Fibroblast of skin of right biceps (primary cell): ENCODE data around the gene SHROOM3.

Experiments used
- DNase-seq: peaks from one replicate; pipeline ENCODE4 v3.0.0-alpha.2; 2013

Gene SHROOM3

DNA sequence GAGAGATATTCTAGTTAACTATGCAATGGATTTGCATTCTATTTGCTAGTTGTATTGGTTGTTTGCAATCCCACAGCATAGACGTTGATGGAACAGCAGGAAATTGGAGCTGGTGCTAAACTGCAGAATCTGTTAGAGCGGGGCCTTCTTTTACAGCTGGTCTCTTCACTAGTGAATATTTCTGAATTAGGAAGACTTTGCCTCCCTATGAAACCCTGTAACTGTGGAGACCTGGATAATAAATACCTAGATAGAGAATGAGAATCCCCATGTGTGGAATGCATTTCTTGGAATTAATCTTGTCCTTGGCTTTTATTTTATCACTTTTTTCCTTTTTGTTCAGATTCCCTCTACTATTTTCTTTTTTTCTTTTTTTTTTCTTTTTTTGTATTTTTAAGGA lies 109.7 kb downstream of the SHROOM3 start:
- DNase-seq = no peak

DNA sequence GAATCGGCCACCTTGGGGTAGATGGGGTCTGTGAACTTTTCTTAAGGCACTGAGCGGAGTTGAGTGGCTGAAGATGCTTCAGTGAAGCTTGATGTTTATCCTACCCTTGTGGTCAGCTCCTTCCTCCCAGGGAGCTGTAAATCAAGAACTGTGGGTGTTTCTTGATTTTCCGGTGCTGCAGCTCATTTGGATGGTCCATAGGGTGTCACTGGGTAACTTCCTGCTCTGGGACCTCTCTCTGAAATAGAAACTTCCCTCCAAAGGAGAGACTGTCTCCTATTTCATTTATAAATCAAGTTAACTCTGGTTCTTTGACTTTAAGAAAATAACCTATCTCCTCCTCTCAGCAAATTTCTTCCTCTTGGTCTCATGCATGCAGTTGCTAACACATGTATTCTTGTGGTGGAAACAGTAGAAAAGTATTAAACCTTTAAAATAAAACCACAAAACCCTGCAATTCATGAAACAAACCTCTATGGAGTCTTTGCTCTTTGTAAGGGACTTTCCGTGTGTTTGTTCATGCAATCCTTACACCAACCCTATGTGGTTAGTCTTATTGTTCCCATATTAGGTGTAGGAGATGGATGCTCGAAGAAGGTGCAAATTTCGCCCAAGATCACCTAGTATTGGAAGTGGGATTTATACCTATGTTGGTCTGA lies 110.3 kb downstream of the SHROOM3 start:
- DNase-seq = peak; percentile 65

DNA sequence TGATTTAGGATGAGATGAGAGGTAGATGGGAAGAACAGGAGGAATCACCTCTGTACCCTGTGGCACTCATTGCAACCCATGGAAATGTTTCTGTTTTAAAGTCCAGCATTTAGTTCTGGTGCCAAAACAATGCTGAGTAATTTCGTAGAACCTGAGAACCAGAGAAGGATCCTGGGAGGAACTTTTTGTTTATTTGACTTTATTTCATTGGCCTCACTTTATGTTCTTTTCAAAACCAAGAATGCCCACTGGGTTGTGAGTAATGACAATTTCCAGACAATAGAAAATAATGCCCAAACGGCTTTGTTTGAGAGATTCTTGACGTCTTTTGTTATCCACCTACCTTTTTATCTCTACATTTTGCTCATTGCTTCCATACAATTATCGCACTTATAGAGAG lies 111.3 kb downstream of the SHROOM3 start:
- no peak for DNase-seq

DNA sequence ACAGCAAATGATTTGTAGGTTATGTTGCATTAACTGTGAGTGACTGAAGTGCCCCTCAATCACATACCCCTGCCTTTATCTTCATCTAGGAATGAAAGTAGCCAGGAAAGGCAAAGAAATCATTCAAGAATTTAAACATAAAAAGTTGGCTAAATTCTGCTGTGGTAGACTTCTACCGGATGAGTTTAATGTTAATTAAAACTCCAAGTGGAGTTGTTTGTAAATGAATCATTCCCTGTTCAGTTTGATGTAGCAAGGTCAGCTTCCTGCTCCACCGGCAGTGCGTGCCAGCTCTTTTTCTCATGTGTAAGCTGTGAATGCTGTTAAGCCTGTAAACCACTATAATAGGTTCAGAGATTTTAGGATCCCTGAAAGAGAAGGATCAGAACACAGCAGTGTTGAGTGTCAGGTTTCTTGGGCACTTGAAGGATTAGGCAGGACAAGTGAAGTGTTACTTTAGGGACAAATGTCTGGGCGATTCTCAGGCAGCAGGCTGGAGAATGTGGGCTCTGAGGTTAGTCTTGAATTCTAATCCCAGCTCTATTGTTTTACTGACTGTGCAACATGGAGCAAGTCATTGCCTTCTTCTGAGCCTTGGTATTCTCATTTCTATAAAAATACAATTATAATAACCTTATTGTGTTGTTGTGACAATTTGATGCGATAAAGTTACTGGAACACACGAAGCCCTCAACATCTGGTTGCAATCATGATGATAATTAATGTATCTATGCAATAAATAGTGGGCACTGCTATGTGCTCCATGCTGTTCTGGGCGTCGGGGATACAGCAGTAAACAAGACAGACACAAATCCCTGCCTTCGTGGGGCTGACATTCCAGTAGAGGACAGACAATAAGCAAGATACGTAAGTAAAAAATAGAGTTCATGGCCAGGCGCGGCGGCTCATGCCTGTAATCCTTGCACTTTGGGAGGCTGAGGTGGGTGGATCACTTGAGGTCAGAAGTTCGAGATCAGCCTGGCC lies 112.0 kb downstream of the SHROOM3 start:
- DNase-seq = peak; percentile 95

DNA sequence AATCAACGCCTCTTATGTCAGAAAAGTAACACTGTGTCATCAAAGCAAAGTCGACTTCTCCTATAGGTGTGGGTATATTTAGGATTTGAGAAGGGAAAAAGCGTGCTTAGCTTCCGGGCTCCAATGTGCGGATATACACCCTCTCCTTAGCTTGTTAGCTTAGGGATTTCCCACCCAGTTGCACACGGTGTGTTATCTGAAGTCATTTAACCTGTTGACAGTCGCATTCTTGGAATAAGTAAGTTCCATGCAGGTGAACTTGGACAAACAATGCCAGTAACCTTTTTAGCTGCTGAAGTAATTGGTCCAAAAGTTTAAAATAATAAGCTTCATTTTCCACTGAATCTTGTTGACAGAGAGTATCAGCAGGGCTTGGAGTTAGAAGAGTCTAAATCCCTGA lies 113.7 kb downstream of the SHROOM3 start:
- DNase-seq = no peak

DNA sequence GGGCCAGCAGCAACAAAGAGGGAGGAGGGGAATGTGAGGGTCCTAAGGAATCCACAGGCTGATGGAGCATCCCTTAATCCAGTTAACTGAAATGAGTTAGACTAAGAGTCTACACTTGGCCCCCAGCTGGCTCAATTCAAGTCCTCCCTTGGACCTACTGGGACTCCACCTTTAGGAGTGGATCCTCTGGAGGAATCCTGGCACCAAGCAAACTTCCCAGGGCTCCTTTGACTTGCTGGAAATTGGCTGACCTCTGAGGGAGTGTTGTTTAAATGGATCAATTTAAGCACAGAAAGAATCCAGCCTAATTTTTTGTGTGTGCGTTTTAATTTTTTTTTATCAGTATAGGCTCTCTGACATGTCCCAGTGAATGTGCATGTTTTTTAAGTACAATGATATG lies 114.7 kb downstream of the SHROOM3 start:
- no peak for DNase-seq

DNA sequence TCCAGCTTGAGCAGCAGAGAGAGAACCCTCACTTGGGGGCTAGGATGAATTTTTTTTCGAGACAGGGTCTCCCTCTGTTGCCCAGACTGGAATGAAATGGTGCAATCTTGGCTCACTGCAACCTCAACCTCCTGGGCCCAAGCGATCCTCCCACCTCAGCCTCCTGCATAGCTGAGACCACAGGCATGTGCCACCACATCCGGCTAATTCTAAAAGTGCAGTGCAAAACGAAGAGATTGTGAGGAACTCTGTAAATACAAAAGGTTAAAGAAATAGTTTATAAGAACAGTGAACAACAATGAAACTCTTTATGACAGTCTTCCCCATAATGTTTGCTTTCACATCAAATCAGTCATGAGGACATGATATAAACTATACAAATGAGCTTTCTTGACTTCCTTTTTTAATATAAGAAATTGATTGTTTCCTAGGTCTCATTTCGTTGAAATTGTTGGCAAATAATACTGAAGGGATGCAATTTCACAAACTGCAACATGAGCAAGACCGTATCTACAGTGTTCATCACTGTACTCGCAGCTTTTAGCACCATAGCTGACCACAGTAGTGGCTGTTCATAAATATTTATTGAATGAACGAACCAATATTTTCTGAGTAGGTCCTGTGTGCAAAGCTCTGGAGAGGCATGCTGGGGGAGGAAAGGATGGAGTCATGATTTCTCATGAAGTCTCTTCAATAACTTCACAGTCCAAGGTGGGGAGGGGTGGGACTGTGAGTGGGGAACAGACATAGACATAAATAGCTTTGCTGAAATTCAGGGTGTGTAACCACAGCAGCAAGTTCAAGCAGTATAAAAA lies 116.1 kb downstream of the SHROOM3 start:
- peak; percentile 48 for DNase-seq

DNA sequence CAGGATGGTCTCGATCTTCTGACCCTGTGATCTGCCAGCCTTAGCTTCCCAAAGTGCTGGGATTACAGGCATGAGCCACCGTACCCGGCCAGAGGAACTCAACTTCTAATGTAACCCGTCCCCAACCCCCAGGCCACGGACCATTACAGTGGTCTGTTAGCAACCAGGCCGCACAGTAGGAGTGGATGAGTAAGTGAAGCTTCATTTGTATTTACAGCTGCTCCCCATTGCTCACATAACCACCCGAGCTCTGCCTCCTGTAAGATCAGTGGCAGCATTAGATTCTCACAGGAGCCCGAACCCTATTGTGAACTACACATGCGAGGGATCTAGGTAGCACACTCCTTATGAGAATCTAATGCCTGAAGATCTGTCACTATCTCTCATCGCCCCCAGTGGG lies 119.6 kb downstream of the SHROOM3 start:
- no peak for DNase-seq

DNA sequence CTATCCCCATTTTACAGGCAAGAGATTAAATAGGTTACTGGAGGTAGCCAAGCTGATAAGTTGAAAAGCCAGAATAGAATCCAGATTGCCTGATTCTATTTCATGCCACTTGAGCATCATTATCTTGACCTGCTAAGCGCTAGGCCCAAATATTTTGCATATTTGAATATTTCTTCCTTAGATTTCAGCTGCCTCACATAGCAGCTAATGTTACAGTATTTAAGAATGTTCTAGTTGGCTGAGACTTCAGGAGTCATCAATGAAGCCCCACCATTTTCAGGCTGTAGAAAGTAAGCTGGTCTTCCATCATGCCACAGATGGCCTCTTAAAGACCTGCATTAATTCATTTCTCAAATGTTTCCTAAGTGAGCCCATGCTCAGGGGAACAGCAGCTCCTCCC lies 121.4 kb downstream of the SHROOM3 start:
- DNase-seq = peak; percentile 45

DNA sequence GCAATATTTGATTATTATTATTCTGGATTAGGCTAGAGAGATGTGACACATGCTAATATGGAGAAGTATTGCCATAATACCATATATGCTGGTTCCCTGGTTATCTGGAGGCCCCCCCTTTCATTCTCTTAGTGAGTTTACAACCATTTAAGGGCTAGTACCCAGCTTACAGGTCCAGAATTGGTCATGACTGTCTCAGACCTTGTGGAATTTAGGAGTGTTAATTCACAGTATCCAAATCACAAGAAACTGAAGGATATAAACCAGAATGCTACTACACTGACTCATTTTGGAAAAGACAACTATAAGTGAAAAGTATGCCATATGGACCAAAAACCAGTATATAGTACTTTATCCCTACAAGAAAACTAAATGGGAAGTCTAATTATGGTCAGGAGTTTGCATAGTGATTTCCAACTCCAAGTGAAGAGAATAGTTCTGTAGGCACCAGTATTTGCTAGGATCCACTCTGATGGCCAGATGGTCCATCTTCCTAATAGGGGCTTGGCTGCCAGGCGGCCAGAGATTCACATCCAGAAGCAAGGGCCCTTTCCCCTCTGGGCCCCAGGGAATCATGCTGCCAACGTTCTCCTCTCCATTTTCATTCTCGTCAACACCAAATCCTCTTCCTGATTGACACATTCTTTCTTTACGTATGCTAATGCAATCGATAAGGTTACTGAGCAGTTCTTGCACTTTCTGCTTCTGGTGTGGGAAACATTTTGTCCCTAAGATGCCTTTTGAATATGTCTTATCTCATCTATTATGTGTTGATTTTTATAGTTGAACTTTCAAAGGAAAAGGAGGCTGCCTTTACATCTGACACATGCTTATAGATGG lies 123.6 kb downstream of the SHROOM3 start:
- peak; percentile 91 for DNase-seq

DNA sequence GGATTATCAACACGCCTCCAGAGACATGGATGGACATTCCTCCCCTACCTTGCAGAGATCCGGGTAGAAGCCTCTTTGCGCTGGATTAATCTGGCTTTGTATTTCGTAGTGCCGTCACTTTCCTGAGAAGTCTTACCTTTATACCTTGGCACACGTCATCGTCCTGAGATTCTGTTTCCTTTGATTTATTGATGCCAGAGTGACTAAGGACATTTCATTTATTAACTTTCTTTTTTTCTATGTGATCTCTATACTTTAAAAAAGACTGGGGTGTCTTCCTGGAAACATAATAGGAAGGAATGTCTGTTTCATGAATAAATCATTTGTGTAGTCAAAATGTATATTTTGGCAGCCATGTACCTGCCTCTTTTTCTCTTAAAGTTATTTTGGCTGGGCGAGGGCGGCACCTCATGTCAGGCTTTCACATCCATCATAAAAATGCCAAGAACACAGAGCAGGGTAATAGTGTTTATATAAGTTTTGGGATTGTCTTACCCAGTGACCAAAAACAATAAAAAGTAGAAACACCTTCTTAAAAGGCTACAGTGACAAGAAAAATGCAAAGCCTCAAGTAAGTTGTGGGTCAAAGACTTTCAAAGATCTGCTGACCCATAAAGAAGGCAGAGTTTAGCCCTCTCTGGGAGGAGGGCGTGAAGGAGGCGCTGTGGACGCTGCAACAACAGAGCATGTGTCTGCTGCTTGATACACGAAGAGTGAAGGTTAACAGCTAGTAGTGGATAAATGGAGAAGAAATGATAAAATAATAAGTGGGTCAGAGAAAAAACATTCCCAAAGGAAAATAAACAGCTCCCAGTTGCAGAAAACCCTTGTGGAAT lies 124.4 kb downstream of the SHROOM3 start:
- no peak for DNase-seq

DNA sequence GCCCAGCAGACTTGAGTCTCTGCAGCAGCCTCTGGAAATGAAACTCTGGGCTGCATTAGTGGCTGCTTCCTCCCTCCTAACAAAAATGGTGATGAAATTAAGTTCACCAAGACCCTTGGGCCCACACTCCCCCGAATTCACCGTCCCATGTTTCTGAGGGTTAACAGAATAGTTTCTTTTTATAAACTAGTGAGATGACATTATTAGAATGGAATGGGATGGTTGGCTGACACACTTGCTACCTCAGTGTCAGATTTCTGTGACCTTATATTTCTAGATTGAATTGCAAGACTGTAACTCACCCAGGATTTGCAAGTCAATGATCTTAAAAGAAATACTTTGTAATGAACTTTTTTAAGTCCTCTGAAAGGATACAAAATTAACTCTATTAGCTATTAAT lies 127.1 kb downstream of the SHROOM3 start:
- DNase-seq = peak; percentile 94

DNA sequence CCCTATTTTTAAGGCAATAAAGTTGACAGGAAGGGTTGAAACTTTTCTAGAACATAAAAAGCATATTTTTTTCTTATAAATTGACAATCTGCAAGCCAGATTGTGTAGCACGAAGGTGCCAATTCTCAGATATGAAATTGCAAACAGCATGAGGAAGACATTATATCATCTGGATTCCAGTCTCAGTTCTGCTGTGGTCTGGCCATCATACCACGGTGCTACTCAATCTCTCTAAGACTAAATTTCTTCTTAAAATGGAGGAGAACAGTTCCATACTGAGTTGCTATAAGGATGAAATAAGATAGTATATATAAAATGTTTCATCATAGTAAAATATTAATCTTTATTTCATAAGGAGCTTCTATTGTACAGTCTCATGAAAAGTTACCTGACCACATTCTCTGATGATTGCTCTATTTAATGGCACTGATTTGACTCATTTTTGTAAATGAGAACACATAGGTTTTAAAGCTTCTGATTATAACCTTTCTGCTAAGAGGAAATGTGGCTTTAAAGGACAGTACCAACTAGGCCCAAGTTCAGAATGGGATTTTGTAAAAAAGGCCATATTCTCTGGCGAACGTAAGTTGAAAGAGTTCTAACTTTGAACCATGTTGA lies 127.9 kb downstream of the SHROOM3 start:
- peak; percentile 46 for DNase-seq

DNA sequence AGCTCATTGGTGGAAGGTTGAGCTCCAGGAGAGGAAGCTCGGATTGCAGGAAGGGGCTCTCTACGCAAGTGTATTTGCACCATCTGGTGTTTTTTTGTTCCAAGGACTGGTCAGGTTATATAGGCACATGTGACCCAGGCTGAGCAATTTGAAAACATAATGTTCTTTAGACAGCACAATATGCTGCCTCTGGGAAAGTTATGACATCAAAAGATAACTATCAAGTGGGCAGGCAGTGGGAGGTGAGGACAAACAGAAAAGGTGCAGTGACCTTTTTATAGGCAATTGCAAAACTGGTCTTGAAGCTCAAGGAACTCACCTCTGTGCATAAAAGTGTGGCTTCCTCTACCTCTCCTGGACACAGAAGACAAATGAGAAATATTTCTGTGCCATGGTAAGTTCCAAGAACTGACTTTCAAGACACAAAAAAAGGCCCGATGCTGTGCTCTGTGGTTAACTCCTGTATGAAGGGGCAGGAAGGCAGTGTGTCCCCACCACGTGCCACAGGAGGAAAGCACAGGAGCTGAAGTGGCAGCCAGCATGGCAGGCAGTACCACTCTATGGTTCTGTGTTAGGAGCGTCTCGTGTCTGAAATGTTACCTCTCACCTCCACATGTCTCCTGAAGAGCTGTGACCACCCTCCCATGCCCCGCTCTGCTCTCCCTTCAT lies 128.6 kb downstream of the SHROOM3 start:
- DNase-seq = no peak

DNA sequence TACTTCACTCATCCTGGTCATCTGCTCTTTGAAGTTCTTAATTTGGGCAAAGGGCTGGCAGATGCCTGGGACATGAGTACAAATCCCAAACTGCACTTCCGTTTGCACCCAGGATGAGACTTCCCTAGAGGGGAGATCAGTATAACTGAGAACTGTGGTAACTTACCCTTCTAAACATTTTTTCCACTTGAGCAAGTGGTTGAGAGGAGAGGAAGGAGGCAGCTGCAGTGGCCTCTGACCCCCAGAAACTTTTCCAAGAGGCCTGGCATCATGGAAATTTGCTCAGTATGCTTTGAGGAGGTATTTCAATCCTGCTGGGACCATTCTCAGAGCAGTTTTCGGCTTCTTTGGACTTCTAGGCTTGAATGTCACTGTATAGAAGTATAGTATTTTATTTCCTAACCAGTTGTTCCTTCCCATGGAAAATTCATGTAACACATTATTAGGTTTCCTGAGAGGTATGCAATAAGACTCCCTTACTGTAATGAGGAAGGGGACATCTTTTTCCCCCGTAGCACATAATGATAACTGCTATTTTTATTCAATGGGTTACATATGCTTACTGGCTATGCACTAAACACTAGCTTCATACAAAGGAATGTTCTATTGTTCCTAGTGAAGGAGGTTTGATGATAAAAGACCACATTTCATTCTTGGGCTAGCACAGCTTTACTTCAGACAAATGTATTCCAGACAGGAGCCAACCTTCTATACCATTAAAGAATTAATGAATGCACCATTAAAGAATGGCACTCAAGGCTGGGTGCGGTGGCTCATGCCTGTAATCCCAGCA lies 129.3 kb downstream of the SHROOM3 start:
- DNase-seq = peak; percentile 43

DNA sequence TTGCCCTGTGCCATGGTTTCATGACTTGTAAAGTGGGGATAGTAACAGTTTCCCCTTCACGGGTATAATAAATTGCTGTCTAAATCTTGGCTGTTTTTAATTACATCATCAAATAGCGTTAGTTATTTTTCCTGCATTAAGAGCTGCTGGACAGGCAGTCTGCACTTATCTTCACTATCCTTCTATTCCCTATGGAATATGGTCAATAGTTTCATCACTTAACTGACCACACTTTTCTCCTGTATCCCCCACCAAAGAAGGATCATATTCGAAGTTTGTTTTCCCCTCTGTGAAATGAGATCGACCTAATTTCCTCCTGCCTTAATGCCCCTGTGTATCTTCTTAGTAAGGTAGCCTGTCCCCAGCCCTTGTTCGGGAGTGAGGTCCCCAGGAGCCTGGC lies 133.2 kb downstream of the SHROOM3 start:
- no peak for DNase-seq

DNA sequence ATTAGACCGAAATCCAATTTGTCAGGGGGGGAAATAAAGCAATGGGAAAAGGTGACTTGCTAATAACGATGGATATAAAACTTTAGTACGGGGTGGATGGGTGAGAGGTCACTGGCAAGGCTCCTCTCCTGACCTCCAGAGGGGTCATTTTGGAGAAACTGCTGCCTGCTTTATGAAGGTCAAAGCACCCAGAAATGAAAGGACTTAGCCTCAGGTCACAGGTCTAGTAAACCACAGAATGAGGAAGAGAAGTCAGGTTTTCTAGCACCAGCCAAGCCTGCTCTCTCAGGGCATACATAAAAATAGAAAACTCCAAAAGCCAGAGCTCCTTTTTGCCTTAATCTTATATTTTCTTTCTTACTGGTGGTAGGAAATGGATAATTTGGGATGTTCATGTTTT lies 134.2 kb downstream of the SHROOM3 start:
- DNase-seq = no peak

DNA sequence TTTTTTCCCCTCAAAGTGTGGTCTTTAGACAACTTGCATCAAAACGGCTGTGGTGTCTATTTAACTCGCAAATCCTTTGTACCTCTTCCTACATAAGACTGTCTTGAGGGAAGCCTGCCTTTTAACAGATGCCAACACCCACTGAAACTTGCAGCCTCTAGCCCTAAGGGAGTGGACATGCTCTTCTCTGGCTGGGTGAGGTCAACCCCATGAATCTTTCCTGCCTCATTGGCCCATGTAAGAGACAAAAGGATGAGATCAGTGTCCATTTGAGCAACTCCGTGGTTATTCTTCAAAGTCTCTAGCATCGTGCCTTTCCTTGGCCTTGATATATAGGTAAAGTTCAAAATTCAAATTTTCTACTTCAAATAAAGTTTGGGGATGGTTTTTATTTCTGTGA lies 134.7 kb downstream of the SHROOM3 start:
- DNase-seq = no peak

DNA sequence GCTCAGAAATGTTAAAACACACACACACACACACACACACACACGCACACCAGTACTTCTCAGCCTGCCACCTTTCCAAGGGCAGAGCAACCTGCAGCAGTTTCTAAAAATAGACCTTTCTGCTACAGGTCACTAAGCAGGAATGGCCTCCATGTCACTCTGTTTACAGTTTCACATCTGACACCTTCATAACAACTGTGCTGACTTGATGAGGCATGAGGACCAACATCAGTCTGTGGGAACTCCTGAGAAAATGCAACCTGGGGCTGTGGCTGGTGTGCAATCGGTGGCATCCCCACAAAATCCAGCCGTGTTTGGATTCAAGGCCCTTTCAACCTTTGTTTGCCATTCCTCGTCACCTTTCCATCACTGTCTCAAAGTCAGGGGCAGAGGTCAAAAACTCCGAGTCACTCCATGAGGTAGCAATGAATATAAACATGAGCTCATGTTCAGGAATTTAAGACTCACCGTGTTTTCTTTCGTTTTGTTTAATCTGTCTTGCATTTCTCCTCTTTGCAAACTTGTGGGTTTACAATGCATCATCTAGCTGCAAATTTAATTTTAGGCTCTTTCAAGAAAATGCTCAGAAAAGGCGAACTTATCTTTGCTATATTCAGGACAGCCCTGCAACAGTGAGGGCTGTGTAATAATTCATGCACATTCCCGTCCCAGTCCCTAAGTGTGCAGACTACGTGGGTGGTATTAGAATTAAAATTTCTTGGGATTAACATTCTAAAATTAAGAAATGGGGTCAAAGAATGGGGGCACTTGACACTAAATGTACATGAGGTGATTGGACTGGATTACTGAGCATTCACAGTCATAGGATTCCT lies 135.3 kb downstream of the SHROOM3 start:
- DNase-seq = peak; percentile 84
